Retinal pigment epithelial cell (primary cell): ENCODE data around the gene E2F3.

Source experiments
- DNase-seq: peaks from one replicate; pipeline ENCODE4 v3.0.0-alpha.2; 2010; ENCODE audit warnings: low read depth
- H3K4me3 ChIP-seq: 2 replicates; pipeline ENCODE4 v1.5.1; 2011; ENCODE audit warnings: mild to moderate bottlenecking, low read length, control low read depth, moderate library complexity
- CTCF ChIP-seq: conservative IDR thresholded peaks from 2 replicates; pipeline ENCODE4 v1.5.1; 2011; ENCODE audit warnings: low read depth, low read length, control low read depth, inconsistent platforms

E2F3 gene

GRCh38 chr6:20409427-20409971 is 7.8 kb downstream of the E2F3 start:
- TF ChIP-seq CTCF = no peak
- DNase-seq = no peak
- H3K4me3 ChIP-seq = no peak overlapping the region

- TF ChIP-seq CTCF = no peak
- no peak for DNase-seq
- H3K4me3 ChIP-seq = no peak overlapping the region
Measured at GRCh38 chr6:20411544-20411943, 9.9 kb downstream of the E2F3 start.

- DNase-seq = no peak
- TF ChIP-seq CTCF = no peak
- no peak overlapping the region for H3K4me3 ChIP-seq
Measured at GRCh38 chr6:20411953-20412681, 10.4 kb downstream of the E2F3 start.

GRCh38 chr6:20412682-20413073 is 11.0 kb downstream of the E2F3 start:
- no peak for DNase-seq
- no peak overlapping the region for H3K4me3 ChIP-seq
- no peak for TF ChIP-seq CTCF

GRCh38 chr6:20413826-20414225 is 12.1 kb downstream of the E2F3 start:
- no peak for DNase-seq
- no peak for TF ChIP-seq CTCF
- no peak overlapping the region for H3K4me3 ChIP-seq

GRCh38 chr6:20414711-20415110 is 13.0 kb downstream of the E2F3 start:
- no peak overlapping the region for H3K4me3 ChIP-seq
- TF ChIP-seq CTCF = no peak
- no peak for DNase-seq

GRCh38 chr6:20415304-20415703 is 13.6 kb downstream of the E2F3 start:
- DNase-seq = no peak
- no peak overlapping the region for H3K4me3 ChIP-seq
- TF ChIP-seq CTCF = no peak
